ENCODE data around the gene SLC22A31. TPM values are rescaled to one million over a fixed set of nuclear protein-coding genes. Genes with fewer than 3 reads are reported as not detected.

Gene SLC22A31
- total and polyA plus RNA-seq, 9 of the 15 experiments (the other 6 are each of a cell fraction or from before 2014, with no cell fraction given) = 0.29 to 2.2 (median 0.47) TPM; not detected in 3

- TF ChIP-seq POU5F1 (IDR thresholded peaks at IDR 0.05; ENCODE audit: borderline replicate concordance, low read depth, low read length, partially characterized antibody) = no peak
- TF ChIP-seq PML (IDR thresholded peaks at IDR 0.05; ENCODE audit: low read length) = no peak
- TF ChIP-seq STAT5B (CRISPR knock-in tag; IDR thresholded peaks at IDR 0.05) = no peak
- no peak for TF ChIP-seq MAFF (IDR thresholded peaks at IDR 0.05; ENCODE audit: low read length)
- no peak for TF ChIP-seq YBX1 (IDR thresholded peaks at IDR 0.05)
- no peak for TF ChIP-seq CHD1 (IDR thresholded peaks at IDR 0.05; ENCODE audit: low read length)
- TF ChIP-seq ZNF551 (CRISPR knock-in tag; IDR thresholded peaks at IDR 0.05) = no peak
- TF ChIP-seq NFXL1 (CRISPR knock-in tag; IDR thresholded peaks at IDR 0.05) = no peak
- TF ChIP-seq TCFL5 (CRISPR knock-in tag; conservative IDR thresholded peaks at IDR 0.05) = no peak
- no peak for TF ChIP-seq PKNOX1 (IDR thresholded peaks at IDR 0.05)
- TF ChIP-seq FOXP1 (CRISPR knock-in tag; IDR thresholded peaks at IDR 0.05) = no peak
- no peak for TF ChIP-seq ZEB2 (IDR thresholded peaks at IDR 0.05)
- TF ChIP-seq TAF15 (IDR thresholded peaks at IDR 0.05; ENCODE audit: low read depth, low read length) = no peak
- TF ChIP-seq HLTF (IDR thresholded peaks at IDR 0.05) = no peak
- TF ChIP-seq JUNB (CRISPR knock-in tag; conservative IDR thresholded peaks at IDR 0.05) = no peak
- TF ChIP-seq HMBOX1 (IDR thresholded peaks at IDR 0.05) = no peak
- no peak for TF ChIP-seq FOXO4 (CRISPR knock-in tag; IDR thresholded peaks at IDR 0.05)
- no peak for TF ChIP-seq TEAD4 (IDR thresholded peaks at IDR 0.05; ENCODE audit: low read length)
- no peak for TF ChIP-seq TEAD4 (CRISPR knock-in tag; IDR thresholded peaks at IDR 0.05; ENCODE audit: borderline replicate concordance)
- TF ChIP-seq RAD21 (CRISPR knock-in tag; conservative IDR thresholded peaks at IDR 0.05 in 1 of 2, IDR thresholded peaks at IDR 0.05 in 1 of 2) = no peak; a peak in 1 of 4 replicates
- TF ChIP-seq FOXA1 (IDR thresholded peaks at IDR 0.05; ENCODE audit: borderline replicate concordance) = no peak
- no peak for TF ChIP-seq ELK3 (CRISPR knock-in tag; IDR thresholded peaks at IDR 0.05)
- no peak for TF ChIP-seq MLLT1 (IDR thresholded peaks at IDR 0.05)
- no peak for TF ChIP-seq PCBP2 (IDR thresholded peaks at IDR 0.05; ENCODE audit: low read depth, low read length, poor library complexity, severe bottlenecking)
These were observed 29.8 kb downstream of the SLC22A31 start (continued) for GRCh38 chr16:89170346-89171215.
